Cerebellar cortex (tissue), 1 donor: ENCODE results near the gene ZNF343.

Experiments
- DNase-seq: peaks from one replicate; pipeline ENCODE4 v3.0.0-alpha.2; 2015; ENCODE audit warnings: low spot score

ZNF343 gene

DNA sequence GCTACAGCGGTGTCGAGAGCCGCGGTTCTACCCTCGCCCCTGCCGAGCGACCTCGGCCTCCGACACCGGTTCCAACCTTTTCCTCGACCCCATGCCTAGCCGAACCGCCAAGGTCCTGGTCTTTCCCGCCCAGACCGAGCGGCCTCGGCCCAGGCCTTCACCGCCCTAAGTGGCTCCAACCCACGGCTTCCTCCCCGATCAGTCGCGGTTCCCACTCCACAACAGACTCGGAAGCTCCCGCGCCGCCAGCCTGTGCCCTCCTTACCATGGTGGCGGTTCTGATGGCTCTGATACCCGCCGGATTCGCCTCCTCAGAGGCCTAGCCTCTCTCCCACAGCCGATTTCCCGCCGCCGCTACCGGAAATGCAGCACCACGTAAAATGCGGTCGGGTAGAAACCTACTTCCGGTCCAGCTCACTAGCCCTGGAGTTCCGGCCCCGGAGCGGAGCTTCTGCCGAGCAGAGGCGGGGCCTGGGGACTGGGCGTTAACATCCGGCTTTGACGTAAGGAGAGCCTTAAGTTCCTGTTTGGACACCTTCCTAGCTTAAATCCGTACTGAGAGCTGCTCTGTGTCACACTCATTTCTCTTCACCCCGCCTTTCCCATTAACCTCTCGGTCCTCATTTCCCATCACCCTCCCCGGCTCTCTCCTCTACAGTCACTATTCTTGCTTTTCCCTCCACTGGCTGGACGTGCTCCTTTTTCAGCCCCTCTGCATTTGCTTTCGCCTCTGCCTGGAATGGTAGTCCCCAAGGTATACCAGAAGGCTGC, 38.1 kb downstream of the ZNF343 start, which contains the start of gene SNRPB:
Gene SNRPB (minus strand): TSS at position 367 of the 771 bp plus-strand sequence. CDS start 99 bp downstream, at position 268.
- peak; percentile 99 for DNase-seq

DNA sequence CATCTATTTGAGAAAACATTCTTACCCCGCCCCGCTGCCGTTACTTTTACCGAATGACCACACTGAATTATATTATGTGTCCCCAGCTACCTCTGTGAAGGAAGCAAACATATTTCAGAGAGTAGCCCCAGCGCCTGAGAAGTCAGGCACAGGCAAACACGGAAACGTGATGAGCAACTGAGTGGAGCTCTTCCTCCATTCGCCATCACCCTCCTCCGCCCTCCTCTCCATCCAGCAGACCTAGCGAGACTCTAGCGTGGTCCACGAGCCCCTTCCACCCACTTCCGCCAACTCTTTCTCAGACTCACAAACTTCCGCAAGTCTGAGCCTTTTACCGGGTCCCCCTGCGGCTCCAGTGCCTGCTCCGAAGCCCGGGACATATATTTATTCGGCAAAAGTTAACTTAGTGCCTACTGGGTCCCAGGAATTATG, 38.7 kb downstream of the ZNF343 start:
- DNase-seq = peak; percentile 27

DNA sequence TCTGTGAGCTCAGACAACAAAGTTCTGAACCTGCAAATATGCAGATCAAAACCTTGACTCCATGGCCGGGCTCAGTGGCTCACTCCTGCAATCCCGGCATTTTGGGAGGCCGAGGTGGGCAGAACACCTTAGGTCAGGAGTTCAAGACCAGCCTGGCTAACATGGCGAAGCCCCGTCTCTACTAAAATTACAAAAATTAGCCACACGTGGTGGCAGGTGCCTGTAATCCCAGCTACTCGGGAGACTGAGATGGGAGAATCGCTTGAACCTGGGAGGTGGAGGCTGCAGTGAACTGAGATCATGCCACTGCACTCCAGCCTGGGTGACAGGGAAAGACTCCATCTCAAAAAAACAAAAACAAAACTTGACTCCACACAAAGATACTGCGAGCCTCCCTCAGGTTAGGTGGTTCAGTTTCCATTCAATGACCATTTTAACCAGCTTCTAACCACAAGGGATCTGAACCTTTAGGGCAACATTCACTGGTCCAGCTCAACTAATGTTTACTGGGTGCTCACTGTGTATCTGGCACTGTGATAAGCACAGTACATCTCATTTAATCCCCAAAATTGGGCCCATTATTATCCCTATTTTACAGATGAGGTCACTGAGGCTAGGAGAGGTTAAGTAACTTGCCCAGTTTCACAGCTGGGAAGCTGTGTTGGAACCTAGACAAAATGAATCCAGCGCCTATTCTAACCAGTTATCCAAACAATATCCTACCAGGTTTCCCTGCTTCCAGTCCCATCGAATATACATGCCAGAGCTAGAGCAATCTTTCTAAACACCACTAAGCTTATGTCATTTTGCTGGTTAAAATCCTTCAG, 39.9 kb downstream of the ZNF343 start:
- DNase-seq = no peak

- no peak for DNase-seq
Measured at GRCh38 chr20:2467412-2467811, 41.3 kb downstream of the ZNF343 start.

- no peak for DNase-seq
Measured at GRCh38 chr20:2465100-2465499, 43.6 kb downstream of the ZNF343 start.

GRCh38 chr20:2463616-2464365, 44.9 kb downstream of the ZNF343 start:
- no peak for DNase-seq

DNA sequence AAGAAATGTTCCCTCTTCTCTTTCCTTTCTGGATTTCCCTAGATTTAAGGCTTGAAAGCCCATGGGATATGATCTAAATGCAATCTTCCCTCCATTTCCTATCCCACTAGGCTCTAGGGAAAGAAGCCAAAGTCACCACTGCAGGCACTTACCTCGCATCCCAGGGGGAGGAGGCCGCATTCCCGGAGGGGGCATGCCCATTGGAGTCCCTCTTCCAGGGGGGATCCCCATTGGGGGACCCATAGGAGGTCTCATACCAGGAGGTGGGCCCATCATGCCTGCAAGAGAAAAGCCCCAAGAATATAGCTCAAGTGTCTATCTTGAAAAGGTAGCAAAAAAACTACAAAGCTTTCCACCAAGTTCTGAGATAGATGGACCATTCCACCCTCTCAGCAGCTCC, 46.2 kb downstream of the ZNF343 start:
- DNase-seq = no peak

DNA sequence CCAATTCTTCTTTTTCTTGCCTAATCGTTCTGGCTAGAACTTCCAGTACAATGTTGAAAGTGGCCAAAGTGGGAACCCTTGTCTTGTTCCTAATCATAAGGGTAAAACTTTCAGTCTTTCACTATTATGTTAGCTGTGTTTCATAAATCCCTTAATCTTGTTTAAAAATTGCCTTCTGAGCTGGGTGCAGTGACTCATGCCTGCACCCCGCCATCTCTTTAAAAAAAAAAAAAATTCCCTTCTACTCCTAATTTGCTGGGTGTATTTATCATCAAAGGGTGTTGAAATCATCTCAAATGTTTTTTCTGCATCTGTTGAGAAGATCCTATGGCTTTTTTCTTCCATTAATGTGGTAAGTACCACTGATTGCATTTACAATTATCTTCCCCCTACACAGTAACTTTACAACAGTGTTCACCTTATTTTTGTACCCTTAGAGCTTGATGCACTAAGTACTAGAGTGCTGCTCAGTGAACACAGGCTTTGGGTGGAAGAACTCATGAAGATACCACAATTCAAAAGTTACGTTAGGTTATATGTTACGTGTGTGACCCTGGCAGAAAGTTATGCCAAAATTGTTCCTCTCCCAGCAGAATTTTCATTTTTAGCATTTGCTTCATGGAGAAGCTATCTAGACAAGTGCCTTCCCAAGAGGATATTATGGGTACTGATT, 47.8 kb downstream of the ZNF343 start:
- no peak for DNase-seq

DNA sequence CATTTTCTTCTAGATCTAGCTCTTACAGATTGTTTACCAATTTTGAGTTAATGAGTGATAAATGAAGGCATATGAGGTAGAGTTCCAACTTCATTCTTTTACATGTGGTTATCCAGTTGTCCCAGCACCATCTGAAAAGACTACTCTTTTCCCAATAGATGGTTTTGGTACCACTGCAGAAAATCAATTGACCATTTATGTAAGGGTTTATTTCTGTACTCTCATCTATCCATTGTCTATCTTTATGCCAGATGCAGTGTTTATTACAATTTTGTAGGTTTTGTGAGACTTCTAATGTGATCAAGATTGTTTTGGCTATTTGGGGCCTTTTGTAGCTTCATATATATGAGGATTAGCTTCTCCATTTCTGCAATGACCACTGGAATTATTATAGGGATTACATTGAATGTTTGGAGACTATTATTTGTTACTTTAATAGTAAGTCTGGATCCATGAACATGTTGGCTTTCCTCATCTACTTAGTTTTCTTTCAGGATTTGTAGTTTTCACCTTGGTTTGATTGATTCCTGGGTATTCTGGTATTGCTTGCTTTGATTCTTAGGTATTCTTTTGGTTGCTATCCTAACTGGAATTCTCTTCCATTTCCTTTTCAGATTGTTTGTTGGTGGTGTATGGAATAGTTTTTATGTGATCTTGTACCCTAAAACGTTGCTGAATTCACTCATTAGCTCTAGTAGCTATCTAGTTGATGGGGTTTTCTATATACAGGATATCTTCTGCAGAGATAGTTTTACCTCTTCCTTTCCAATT, 48.5 kb downstream of the ZNF343 start:
- DNase-seq = no peak

DNA sequence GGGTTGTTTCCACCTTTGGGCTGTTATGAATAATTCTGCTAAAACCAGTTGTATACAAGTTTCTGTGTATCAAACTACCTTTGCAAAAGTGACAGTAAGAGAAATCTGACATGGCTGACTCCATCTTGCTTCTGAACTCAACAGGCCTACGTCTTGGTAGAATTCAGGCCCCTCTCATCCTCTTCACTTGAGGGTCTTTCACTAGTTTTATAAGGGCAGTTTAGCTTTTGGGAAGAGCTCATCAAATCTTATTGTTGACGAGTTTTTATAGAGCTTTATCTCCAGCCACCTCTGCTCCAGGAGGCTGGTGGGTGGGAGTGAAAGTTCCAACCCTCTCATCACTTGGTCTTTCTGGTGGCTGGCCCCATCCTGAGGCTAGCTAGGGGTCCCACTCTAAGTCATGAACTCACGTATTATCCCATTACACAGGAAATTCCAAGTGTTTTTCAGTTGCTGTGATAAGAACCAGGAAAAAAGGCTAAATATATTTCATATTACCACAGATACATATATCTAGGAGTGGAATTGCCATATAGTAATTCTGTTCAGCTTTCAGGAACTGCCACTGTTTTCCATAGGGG, 49.7 kb downstream of the ZNF343 start:
- DNase-seq = no peak

- DNase-seq = no peak
Measured at GRCh38 chr20:2455771-2456497, 52.8 kb downstream of the ZNF343 start.

DNA sequence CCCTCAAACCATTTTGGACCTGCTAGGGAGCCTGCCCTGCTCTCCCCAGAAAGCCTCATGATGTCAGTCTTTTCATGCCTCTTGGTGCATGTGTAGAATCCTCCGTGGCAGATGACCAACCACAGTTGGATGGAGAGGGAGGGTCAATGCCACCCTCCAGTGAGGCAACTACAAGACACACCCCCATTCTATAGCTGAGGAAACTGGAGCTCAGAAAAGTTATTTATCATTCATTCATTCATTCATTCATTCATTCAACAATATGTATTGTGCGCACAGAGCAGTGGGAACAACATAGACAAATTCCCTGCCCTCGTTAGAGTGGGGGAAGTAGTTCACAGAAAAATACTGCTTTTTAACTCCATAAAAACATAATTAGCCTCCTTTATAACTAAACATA, 54.9 kb downstream of the ZNF343 start:
- DNase-seq = no peak

- DNase-seq = peak; percentile 79
Measured at GRCh38 chr20:2451939-2452732, 56.6 kb downstream of the ZNF343 start.

DNA sequence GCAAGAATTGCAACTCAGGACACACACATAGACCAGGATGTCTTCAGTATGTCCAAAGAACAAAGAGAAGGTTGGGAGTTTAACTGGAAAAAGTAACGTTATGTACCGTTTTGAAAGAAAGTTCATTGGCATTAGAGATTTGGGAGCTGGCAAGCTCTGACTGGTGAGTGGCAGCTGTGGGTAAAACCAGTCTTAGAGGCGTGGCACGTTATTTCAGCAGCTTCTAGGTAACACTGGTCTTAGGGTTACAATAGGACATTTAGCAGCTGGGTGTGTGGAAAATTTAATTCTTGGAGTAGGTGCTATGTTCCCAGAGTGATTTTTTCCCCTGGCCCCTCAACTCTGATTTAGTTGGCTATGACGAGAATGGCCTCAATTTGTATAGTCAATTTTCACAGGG, 57.3 kb downstream of the ZNF343 start:
- no peak for DNase-seq

DNA sequence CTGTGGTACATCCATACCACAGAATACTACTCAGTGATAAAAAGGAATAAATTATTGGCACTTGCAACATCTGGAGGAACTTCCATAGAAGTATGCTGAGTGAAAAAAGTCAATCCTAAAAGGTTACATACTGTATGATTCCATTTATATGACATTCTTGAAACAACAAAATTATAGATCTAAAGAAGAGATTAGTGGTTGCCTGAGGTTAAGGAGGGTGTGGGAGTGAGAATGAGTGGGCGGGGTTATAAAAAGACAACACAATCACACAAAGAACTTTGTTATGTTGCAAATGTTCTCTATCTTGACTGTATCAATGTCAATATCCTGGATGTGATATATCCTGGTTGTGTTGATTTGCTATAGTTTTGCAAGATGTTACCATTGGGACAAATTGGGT, 59.3 kb downstream of the ZNF343 start:
- no peak for DNase-seq

DNA sequence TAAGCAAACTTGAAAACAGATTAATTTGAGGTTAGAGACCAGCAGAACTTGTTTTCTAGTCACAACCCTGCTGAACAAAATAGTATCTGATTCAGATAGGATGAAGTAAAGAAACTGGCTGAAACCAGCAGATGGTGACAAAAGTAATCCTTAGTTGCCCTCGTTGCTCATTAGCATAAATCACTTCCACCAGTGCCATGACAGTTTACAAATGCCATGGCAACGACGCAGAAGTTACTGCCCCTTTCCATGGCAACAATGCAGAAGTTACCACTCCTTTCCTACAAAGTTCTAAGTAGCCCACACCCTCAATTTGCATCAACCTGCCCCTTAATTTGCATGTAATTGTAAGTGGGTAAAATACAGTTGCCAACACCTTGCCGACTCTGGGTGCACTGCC, 61.9 kb downstream of the ZNF343 start:
- DNase-seq = no peak
